Measurements from ENCODE around the gene AFDN. TPM values are rescaled to one million over a fixed set of nuclear protein-coding genes. Genes with fewer than 3 reads are reported as not detected.

AFDN gene
- total and polyA plus RNA-seq, 10 of the 15 experiments (the other 5 are each of a cell fraction or from before 2014, with no cell fraction given): 5.7 to 68.2 (median 45.1) TPM

GRCh38 chr6:167988945-167989841 is 162.5 kb downstream of the AFDN start:
- no peak overlapping the region for H3K27ac ChIP-seq (ENCODE audit: control insufficient read depth, insufficient read depth)
- no peaks in the 10 kb centered on the region; the same call in 2 of the 3 replicates for H3K9me3 ChIP-seq (replicated peaks; ENCODE audit: control insufficient read depth, insufficient read depth, low read length)
- H2AFZ ChIP-seq (ENCODE audit: control insufficient read depth, low read depth, low read length): no peak overlapping the region
- BruUV-seq (replicated peaks): no TSS peak
- intact Hi-C loops (cut with micrococcal nuclease; ENCODE audit: unreplicated experiment) (no loop called here), in situ Hi-C loops (cut with MboI) (no loop called here)
- ChIA-PET SMC1A (ENCODE audit: uncharacterized antibody, unreplicated experiment) (no interaction called here), RAD21 (ENCODE audit: unreplicated experiment) (interaction anchor here (0.6 kb wide), 1 partner anchor 91 kb away, joined by 3 read pairs; no protein-coding TSS in a partner anchor), POLR2A (no interaction called here), CTCF (no interaction called here)
- no peaks in the 10 kb centered on the region for H3K36me3 ChIP-seq (ENCODE audit: control insufficient read depth in 2 of 2, insufficient read depth in 2 of 2, low read length in 1 of 2)
- no peak for TF ChIP-seq ZNF274 (IDR thresholded peaks at IDR 0.05; ENCODE audit: insufficient read depth, insufficient read length)
- no peak for TF ChIP-seq BCL11A (IDR thresholded peaks at IDR 0.05; ENCODE audit: low read depth, low read length)
- TF ChIP-seq DPF2 (IDR thresholded peaks at IDR 0.05): no peak
- TF ChIP-seq FOXM1 (IDR thresholded peaks at IDR 0.05; ENCODE audit: low read depth, low read length): no peak
- TF ChIP-seq MEF2A (IDR thresholded peaks at IDR 0.05; ENCODE audit: insufficient read depth, low read depth, low read length): no peak
- TF ChIP-seq MYC (IDR thresholded peaks at IDR 0.05; ENCODE audit: insufficient read depth, insufficient read length, insufficient replicate concordance, low read length, severe bottlenecking): no peak
- TF ChIP-seq CBX3 (IDR thresholded peaks at IDR 0.05; ENCODE audit: borderline replicate concordance, low read depth): no peak
- no peak for TF ChIP-seq ZZZ3 (IDR thresholded peaks at IDR 0.05; ENCODE audit: control insufficient read depth, insufficient read length, low read depth)
- no peak for TF ChIP-seq BMI1 (IDR thresholded peaks at IDR 0.05; ENCODE audit: borderline replicate concordance)
- no peak for TF ChIP-seq YY1 (IDR thresholded peaks at IDR 0.05; ENCODE audit: low read depth, low read length)
- TF ChIP-seq TARDBP (IDR thresholded peaks at IDR 0.05; ENCODE audit: borderline replicate concordance): no peak
- H3K9ac ChIP-seq (ENCODE audit: control insufficient read depth, insufficient read depth, low read length): no peak overlapping the region
- no peak for FAIRE-seq
- no peak overlapping the region for H3K4me2 ChIP-seq (ENCODE audit: control insufficient read depth, insufficient read depth)
- H3K4me1 ChIP-seq (ENCODE audit: control insufficient read depth, insufficient read depth, low read length): no peaks in the 10 kb centered on the region
- no peak overlapping the region for H3K4me3 ChIP-seq
- 70% methylated on average over 36 of the region's 36 CpGs for WGBS (ENCODE audit: insufficient coverage, insufficient replicate concordance, low lambda C conversion rate, missing lambda C conversion rate)
- ATAC-seq: no peak
- no peaks in the 10 kb centered on the region for H3K27me3 ChIP-seq (replicated peaks in 1 of 2; ENCODE audit: control insufficient read depth in 2 of 2, insufficient read depth in 2 of 2, low read length in 1 of 2)
- no peak for DNase-seq (ENCODE audit: low read depth, low spot score)
- no peaks in the 10 kb centered on the region for H3K79me2 ChIP-seq (ENCODE audit: control insufficient read depth, insufficient read depth, low read length)
- no peaks in the 10 kb centered on the region for H4K20me1 ChIP-seq (ENCODE audit: control insufficient read depth, insufficient read depth)

Data from GM12878 (cell line).